NCI-H82 treated with DMSO at 0.1 percent for 48 hours (cell line): ENCODE data around the gene MRPL33.

Experiments used
- DNase-seq: peaks from one replicate; lab custom pipeline; 2025; ENCODE audit not compliant: unreplicated experiment; lab: John Stamatoyannopoulos, UW

MRPL33 gene

DNA sequence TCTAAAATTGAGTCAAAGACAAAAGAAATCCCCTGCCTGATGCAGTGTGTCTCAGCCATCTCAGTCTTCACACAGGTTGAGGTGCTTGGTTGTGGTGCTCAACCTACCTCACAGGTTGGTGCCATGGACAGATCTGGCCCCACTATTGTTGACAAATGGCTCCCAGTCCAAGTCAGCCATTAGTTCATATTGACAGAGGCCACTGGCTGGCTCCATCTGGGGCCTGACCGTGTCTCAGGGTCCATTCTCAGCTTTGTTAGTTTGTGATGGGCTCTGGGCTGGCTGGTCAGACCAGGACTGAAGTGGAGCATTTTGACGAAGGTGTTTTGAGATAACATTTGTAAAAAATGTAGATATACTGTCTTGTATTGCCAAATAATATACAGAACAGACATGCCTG, 36.9 kb downstream of the MRPL33 start:
- DNase-seq = no peak

DNA sequence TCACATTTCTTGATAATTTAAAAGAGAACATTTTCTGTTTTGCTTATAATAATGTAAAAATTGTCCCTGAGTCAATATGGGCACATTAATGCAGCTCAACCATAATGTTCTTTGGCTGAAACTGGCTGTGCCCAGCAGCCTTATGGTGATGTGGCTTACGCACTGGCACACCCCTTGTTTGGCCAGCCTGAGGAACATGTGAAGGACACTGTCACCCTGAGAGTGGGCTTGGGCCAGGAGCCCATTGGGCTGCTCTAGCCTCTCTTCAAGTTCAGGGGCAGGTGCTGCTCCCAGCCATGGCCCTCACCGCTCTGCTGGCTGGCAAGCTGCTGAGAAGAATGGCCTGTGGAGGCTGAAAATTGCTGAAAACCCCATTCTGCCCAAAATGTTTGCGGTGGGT, 37.5 kb downstream of the MRPL33 start:
- no peak for DNase-seq

DNA sequence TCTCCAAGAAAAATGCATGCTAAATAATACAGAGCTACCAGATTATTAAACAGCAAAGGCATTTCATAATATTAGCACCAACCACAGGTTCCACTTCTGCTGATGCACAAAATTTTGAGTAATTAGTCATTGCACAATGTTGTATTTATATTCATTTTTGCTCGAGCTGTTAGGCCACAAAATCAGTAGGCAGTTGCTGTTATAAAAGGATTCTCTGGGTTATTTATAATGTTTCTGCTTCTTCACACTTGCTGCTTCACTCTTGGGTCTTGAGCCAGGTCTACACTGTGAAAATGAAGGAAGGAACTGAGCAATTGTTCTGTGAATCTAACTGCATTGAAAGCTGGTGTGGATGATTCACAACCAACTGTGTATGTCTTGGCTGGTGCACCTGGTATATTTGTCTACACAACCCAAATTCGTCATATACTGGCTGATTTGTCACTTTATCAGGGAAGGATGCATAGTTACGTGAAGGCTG, 38.3 kb downstream of the MRPL33 start:
- no peak for DNase-seq

DNA sequence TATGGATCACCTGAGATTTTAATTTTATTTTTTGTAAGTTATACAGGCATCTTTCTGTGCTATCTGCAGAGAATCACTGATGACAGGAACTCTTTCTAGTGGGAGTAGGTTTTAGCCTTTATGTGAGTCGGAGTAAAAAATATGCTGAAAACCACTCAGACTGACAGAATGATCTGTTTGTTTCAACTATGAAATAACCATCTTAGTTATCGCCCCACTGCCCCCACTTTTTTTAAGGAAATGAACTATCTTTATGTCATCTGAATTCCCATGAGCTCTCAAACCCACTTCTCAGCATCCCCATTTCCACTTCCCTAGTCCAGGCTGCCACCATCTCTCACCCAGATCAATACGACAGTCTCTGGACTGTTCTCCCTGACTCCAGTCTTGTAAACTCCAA, 38.9 kb downstream of the MRPL33 start:
- DNase-seq = no peak

DNA sequence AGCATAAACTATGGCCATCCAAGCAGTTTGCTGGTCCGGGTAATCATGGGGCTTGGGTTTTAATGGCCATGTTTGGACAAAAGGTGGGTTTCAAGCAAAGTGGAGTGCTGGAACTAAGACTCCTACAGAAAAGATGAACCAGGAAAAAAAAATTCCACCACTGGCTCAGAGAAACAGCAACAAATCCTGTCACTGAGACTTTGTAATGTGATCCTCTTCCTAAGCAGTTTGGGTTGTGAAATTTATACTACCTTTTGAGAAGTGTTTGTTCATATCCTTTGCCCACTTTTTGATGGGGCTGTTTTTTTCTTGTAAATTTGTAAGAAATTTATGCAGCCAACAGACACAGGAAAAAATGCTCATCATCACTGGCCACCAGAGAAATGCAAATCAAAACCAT, 40.2 kb downstream of the MRPL33 start:
- DNase-seq = no peak

DNA sequence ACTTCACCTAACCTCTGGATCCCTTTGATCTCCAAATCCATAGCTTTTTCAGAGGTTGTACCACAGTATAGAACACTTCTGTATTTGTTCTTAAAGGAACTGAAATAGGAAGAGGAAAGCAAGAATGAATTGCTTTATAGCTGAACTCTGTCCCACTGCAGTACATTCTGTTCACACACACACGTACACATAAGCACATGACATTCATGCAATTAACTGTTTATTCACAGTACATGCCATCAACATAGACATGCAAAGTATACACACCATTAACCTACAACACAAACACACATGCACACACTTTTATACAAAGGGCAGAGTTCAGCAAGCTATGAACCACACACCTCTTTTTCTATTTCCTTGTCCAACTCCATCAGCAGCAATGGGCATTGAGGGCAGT, 43.2 kb downstream of the MRPL33 start:
- DNase-seq = no peak

DNA sequence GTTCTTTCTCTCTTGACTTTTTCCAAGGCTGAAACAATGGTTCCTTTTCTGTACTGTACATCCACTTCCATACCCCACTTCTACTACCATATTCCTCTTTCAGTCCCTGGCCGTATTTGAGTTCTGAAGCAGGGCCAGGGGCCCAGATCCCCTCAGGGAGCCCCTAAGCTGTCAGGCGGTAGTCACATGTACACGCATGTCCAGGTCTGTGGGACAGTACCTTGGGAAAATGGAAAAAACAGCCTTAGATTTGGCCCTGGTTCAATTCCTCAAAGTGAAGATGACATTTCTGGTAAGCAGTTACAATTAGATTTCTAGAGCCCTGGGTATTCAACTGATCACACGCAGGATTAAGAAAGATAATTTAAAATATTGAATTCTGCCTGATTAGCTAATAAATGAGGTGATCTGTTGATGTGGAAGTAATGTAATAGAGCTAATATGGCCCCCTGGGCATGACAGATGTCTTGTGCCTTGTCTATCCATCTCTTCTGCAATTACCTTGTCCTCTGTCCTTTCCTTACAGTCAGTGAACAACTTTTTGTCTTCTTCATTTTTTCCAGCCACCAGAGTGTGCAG, 44.4 kb downstream of the MRPL33 start:
- DNase-seq = no peak

DNA sequence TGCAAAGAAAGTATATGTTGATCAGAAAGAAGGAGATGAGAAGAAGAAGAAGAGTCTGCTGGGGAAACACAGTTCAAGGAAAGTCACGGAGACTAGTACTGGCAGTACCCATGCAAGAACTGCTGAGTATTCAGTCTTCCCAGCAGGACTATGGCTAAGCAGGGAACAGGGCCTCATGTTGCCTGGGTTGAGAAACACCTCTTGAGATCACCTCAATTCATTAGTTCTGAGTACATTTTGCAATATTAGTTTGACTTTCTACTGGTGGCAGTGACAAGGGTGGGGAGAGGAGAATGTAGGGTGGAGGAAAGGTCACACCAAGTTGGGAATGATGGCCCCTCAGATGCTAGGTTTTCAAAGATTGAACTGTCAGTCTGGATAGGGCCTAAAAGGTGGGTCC, 50.5 kb downstream of the MRPL33 start:
- no peak for DNase-seq

DNA sequence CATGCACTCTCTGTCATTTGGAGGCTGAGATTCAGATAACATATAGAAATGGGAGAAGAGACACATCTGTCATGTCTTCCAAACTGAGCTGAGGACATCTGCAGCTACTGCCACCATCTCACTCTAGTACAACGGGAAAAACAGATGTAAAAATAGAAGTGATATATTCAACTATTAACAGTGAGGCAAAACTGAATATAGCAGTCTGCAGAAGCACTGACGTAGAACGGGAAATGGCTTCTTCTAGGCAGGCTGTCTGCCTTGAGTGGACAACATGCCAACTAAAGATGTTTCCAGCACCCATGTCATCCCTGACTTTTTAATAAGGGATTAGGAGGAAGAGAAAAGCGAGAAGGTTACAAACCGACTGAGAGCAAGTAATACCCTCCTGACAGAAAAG, 51.6 kb downstream of the MRPL33 start:
- DNase-seq = no peak

DNA sequence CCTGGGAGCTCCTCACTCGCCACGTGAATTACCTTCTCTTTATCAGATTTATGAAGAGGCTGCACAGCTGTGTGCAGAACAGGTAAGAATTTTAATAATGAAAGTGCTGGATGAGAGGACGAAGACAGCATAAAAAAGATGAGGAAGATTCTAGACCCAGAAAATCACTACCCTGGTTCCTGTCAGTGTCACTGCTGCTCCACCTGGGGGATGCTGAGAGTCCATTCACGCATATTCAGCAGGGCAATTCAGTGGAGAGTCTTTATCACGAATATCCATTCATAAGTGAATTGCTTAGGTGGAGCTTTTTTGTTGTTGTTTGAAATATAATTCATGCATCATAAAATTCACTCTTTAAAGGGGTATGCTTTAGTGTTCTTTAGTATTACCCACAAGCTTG, 52.0 kb downstream of the MRPL33 start:
- no peak for DNase-seq

DNA sequence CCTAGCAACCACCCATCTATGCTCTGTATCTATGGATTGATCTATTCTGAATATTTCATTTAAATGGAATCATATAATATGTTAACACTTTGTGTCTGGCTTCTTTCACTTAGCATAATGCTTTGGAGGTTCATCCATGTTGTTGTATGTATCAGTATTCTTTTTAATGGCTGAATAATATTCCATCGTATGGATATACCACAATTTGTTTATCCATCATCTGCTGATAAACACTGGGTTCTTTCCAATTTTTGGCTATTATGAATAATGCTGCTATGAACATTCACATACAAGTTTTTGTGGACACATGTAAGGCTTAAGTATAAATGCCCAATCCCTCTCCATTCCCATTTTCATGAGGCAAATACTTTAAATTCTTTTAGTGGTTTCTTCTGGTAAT, 52.9 kb downstream of the MRPL33 start:
- no peak for DNase-seq

DNA sequence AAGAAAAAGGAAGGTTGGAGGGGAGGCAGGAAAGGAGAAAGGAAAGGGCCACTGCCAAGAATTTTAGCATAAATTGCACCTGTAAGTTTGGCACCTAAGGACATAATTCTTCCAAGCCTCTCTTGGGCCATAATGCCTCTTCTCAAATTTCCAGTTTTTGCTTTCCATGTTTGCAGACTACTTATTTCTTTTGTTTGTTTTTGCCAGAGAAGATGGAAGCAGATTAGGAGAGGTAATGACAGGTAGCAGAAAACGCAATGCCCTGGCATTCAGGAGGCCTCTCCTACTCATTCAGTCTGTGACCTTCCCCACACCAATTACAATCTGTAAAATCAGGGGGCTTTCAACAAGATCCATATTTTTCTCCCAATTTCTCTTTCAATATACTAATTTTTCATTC, 56.8 kb downstream of the MRPL33 start:
- no peak for DNase-seq
